NCI-H1417 treated with DMSO at 0.1 percent for 48 hours (cell line): ENCODE data around the gene ZNF2.

ENCODE experiments used
- DNase-seq: peaks from one replicate; lab custom pipeline; 2025; lab: John Stamatoyannopoulos, UW

Gene ZNF2

DNA sequence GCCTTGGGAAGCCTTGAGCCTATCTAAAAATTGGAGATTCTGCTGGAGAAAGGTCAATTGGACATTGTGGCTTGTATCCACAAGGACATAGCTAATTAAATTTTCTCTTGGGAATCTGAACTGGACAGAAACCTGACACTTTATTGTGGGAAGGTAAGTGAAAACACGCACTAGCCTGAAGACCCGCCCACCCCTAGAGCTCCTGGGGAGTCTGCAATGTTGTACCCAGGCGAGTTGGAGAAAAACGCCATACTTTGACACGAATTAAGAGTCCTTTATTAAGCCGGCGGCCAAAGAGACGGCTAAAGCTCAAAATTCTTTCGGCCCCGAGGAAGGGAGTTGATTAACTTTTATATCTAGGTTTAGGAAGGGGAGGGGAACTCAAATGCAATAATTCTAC is 40.5 kb downstream of the ZNF2 start:
- no peak for DNase-seq

- DNase-seq = peak; percentile 84
These were observed 41.7 kb downstream of the ZNF2 start, which contains the start of gene ZNF892 for GRCh38 chr2:95207111-95207961. ZNF892 (plus strand) TSS chr2:95207521; CDS start chr2:95207816, 295 bp downstream.

DNA sequence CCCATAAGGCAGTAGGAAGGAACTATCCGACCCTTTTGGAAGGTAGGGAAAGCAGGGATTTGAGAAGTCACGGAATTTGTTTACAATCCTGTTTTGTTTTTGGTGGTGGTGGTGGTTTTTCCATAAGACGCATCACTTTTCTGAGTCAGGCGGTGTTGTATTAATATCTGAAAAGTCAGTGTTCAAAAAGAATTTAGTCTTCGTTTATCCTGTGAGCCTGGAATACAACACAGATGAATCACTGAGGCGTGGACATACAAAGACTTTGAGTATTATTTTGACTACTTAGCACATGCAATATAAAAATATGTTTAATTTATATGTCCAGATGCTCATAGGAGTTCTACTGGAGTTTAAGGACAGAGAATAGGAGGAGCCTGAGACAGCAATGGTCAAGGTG is 42.5 kb downstream of the ZNF2 start:
- DNase-seq = no peak

- no peak for DNase-seq
These were observed 49.5 kb downstream of the ZNF2 start for GRCh38 chr2:95215018-95215612.

DNA sequence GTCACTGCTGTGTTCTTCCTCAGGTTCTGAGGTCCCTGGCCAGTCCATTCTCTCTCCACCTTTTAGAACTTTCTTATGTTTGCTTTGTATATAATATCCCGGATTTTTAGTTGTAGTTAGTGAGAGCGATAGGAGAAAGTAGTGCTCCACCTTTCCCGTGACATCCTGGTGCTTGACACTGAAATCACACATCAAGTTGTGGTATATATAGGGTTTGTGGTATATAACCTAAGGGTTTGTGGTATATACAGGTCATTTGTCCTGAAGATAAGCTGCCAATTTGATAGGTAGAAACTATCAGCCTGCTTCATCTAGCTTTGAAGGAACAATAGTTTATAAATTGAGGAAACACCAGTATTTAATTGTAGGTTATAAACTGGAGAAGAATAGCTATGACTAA is 54.8 kb downstream of the ZNF2 start:
- DNase-seq = no peak

DNA sequence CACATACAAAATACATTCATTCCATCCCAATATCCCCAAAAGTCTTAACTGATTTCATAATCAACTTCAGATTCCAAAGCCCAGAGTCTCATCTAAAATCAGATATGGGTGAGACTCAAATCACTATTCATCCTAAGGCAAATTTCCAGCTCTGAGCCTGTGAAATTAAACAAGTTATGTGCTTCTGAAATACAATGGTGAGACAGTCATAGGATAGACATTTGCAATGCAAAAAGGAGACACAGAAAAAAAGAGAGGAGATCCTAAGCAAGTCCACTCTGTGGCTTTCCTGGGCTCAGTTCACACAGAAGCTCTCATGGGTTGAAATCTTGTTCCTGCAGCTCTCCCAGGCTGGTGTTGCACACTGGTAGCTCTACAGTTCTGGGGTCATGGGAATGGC is 60.0 kb downstream of the ZNF2 start:
- DNase-seq = no peak

- peak; percentile 46 for DNase-seq
These were observed 66.1 kb downstream of the ZNF2 start for GRCh38 chr2:95231723-95232122.

- DNase-seq = no peak
These were observed 66.6 kb downstream of the ZNF2 start for GRCh38 chr2:95232232-95232631.
